IMR-90 (cell line): ENCODE measurements around the gene ADGRG1. TPM values are rescaled to one million over a fixed set of nuclear protein-coding genes. Genes with fewer than 3 reads are reported as not detected.

Experiments
- ATAC-seq: fragments of 200-7000 bp; cut with Tn5 transposase; 2 replicates; pipeline ENCODE4 v1.9.1; 2020; ENCODE audit warnings: low read depth, mild to moderate bottlenecking, moderate library complexity
- BruUV-seq: library from RNA; stranded (reverse); fragments of 400-500 nt; replicated peaks from 2 replicates; lab custom pipeline; 2021; lab: Mats Ljungman, UMichigan
- CTCF ChIA-PET: fragments of 300-600 bp; formaldehyde crosslinking; extraction: SDS; loops from one replicate; lab custom pipeline; 2021; ENCODE audit warnings: antibody characterized with exemption; lab: Yijun Ruan, JAX
- POLR2A ChIA-PET: fragments of 300-600 bp; sonication (Branson Sonifier 250); formaldehyde crosslinking; loops from one replicate; lab custom pipeline; 2022; ENCODE audit warnings: antibody characterized with exemption; ENCODE audit not compliant: unreplicated experiment; lab: Charles Lee
- DNase-seq: peaks from one replicate; pipeline ENCODE4 v3.0.0; 2013
- H2AFZ ChIP-seq: replicated peaks from 2 replicates; pipeline ENCODE3; 2013; ENCODE audit warnings: low read length, mild to moderate bottlenecking; ENCODE audit not compliant: poor library complexity
- H2AK5ac ChIP-seq: 2 replicates; pipeline ENCODE4 v1.6.1; 2013; ENCODE audit warnings: low read depth, low read length, inconsistent platforms
- H2AK9ac ChIP-seq: replicated peaks from 2 replicates; pipeline ENCODE3; 2013; ENCODE audit warnings: mild to moderate bottlenecking, low read depth, low read length, moderate library complexity; ENCODE audit not compliant: poor library complexity
- H2BK120ac ChIP-seq: 2 replicates; pipeline ENCODE4 v1.6.1; 2013; ENCODE audit warnings: low read depth, low read length, inconsistent platforms
- H2BK15ac ChIP-seq: 3 replicates; pipeline ENCODE4 v1.6.1; 2013; ENCODE audit warnings: low read depth, low read length, inconsistent platforms
- H2BK20ac ChIP-seq: 2 replicates; pipeline ENCODE4 v1.6.1; 2013; ENCODE audit warnings: low read depth, mild to moderate bottlenecking, inconsistent platforms, low read length, moderate library complexity
- H2BK5ac ChIP-seq: 2 replicates; pipeline ENCODE4 v1.6.1; 2013; ENCODE audit warnings: mild to moderate bottlenecking, low read depth, low read length, inconsistent platforms; ENCODE audit not compliant: poor library complexity, severe bottlenecking
- H3K14ac ChIP-seq: replicated peaks from 2 replicates; pipeline ENCODE4 v1.6.1; 2013; ENCODE audit warnings: low read depth, low read length, inconsistent platforms
- H3K18ac ChIP-seq: 2 replicates; pipeline ENCODE4 v1.6.1; 2013; ENCODE audit warnings: low read depth, low read length, control low read depth
- H3K23ac ChIP-seq: 2 replicates; pipeline ENCODE4 v1.6.1; 2013; ENCODE audit warnings: low read depth, low read length, inconsistent platforms
- H3K27ac ChIP-seq: 2 replicates; pipeline ENCODE4 v1.5.1; 2013; ENCODE audit warnings: mild to moderate bottlenecking, control low read depth, low read length; ENCODE audit not compliant: insufficient read depth
- H3K27me3 ChIP-seq: 2 replicates; pipeline ENCODE4 v1.6.1; 2013; ENCODE audit warnings: low read length; ENCODE audit not compliant: control insufficient read depth, insufficient read depth
- H3K36me3 ChIP-seq: 2 replicates; pipeline ENCODE4 v1.6.1; 2013; ENCODE audit warnings: low read length, mixed read lengths; ENCODE audit not compliant: control insufficient read depth, insufficient read depth
- H3K4ac ChIP-seq: 2 replicates; pipeline ENCODE4 v1.6.1; 2013; ENCODE audit warnings: low read depth, low read length, inconsistent platforms
- H3K4me1 ChIP-seq: 2 replicates; pipeline ENCODE4 v1.6.1; 2013; ENCODE audit warnings: low read length, mixed read lengths; ENCODE audit not compliant: control insufficient read depth, insufficient read depth
- H3K4me2 ChIP-seq: 2 replicates; pipeline ENCODE4 v1.6.1; 2013; ENCODE audit warnings: low read depth, mild to moderate bottlenecking, control low read depth, low read length, moderate library complexity
- H3K4me3 ChIP-seq: 2 replicates; pipeline ENCODE4 v1.5.1; 2013; ENCODE audit warnings: low read depth, mild to moderate bottlenecking, control low read depth, low read length, moderate library complexity; ENCODE audit not compliant: insufficient read depth
- H3K56ac ChIP-seq: 2 replicates; pipeline ENCODE4 v1.6.1; 2013; ENCODE audit warnings: low read length, inconsistent platforms; ENCODE audit not compliant: insufficient read depth; ENCODE audit errors: extremely low read depth
- H3K79me1 ChIP-seq, 2 experiments: 2 replicates each; pipeline ENCODE4 v1.6.1; 2013; ENCODE audit warnings: low read length in 2 of 2, inconsistent platforms in 1 of 2, low read depth in 1 of 2
- H3K9ac ChIP-seq: 2 replicates; pipeline ENCODE4 v1.6.1; 2013; ENCODE audit warnings: low read depth, low read length, control low read depth
- H3K9me1 ChIP-seq: 2 replicates; pipeline ENCODE4 v1.6.1; 2013; ENCODE audit warnings: low read length, inconsistent platforms; ENCODE audit not compliant: insufficient read depth
- H3K9me3 ChIP-seq: 2 replicates; pipeline ENCODE4 v1.6.1; 2013; ENCODE audit warnings: low read length; ENCODE audit not compliant: control insufficient read depth, insufficient read depth
- H4K20me1 ChIP-seq: 2 replicates; pipeline ENCODE4 v1.6.1; 2013; ENCODE audit warnings: low read length, inconsistent platforms; ENCODE audit not compliant: insufficient read depth
- H4K5ac ChIP-seq: 2 replicates; pipeline ENCODE4 v1.6.1; 2013; ENCODE audit warnings: mild to moderate bottlenecking, low read depth, low read length, control low read depth
- H4K8ac ChIP-seq, 2 experiments: 2 replicates each; pipeline ENCODE4 v1.6.1; 2013; ENCODE audit warnings: low read depth in 2 of 2, low read length in 2 of 2, control low read depth in 1 of 2, inconsistent platforms in 1 of 2
- H4K91ac ChIP-seq: 2 replicates; pipeline ENCODE4 v1.6.1; 2013; ENCODE audit warnings: low read depth, low read length, inconsistent platforms; ENCODE audit not compliant: insufficient read depth
- CEBPB ChIP-seq: IDR thresholded peaks from 2 replicates; pipeline ENCODE4 v1.6.1; 2012; ENCODE audit warnings: low read depth, low read length, improper control_type of control experiment
- CHD1 ChIP-seq: IDR thresholded peaks from 2 replicates; pipeline ENCODE4 v1.6.1; 2012; ENCODE audit warnings: low read depth, low read length, improper control_type of control experiment
- FOS ChIP-seq: fragments of 150-350 bp; IDR thresholded peaks from 2 replicates; pipeline ENCODE4 v1.6.1; 2016; ENCODE audit warnings: low read depth, low read length
- MXI1 ChIP-seq: IDR thresholded peaks from 2 replicates; pipeline ENCODE4 v1.6.1; 2012; ENCODE audit warnings: low read depth, mild to moderate bottlenecking, low read length, moderate library complexity, borderline replicate concordance
- RCOR1 ChIP-seq: IDR thresholded peaks from 2 replicates; pipeline ENCODE4 v1.6.1; 2012; ENCODE audit warnings: mild to moderate bottlenecking, low read length, improper control_type of control experiment; ENCODE audit not compliant: insufficient replicate concordance
- RFX5 ChIP-seq: IDR thresholded peaks from 2 replicates; pipeline ENCODE4 v1.8.0; 2012; ENCODE audit warnings: low read depth, mild to moderate bottlenecking, low read length, moderate library complexity
- SMC3 ChIP-seq: fragments of 150-350 bp; IDR thresholded peaks from 2 replicates; pipeline ENCODE4 v1.6.1; 2016; ENCODE audit warnings: low read depth, mild to moderate bottlenecking, antibody characterized with exemption, low read length, moderate library complexity
- WGBS, 2 experiments: methylation state at CpG; one replicate each; pipeline versions ENCODE4 v1.1.5 to v1.1.7; 2013; ENCODE audit warnings: missing lambda C conversion rate in 2 of 2; ENCODE audit not compliant: insufficient read length in 1 of 2; ENCODE audit errors: extremely low coverage in 2 of 2; 5-methylcytosine and 5-hydroxymethylcytosine counted together
- dilution Hi-C: fragments of 300-500 bp; cut with HindIII; formaldehyde crosslinking; loops from one replicate; pipeline ENCODE4 v1.14.3; 2018; ENCODE audit warnings: low sequenced_read_pairs; ENCODE audit not compliant: unreplicated experiment
- in situ Hi-C: fragments of 300-500 bp; cut with MboI; formaldehyde crosslinking; loops from 3 replicates; pipeline ENCODE4 v1.14.3; 2019; ENCODE audit warnings: low sequenced_read_pairs, inconsistent platforms, mixed read lengths
- intact Hi-C: fragments of 100-400 bp; cut with micrococcal nuclease; formaldehyde crosslinking; loops from 2 replicates; pipeline ENCODE4 v1.10.0; 2022
- polyA plus RNA-seq, 3 experiments: library from polyadenylated mRNA; depleted of rRNA; stranded (reverse); fragments of >200 nt; gene quantifications; 2 replicates each; pipeline ENCODE4 v1.2.3, GENCODE V29; 2012; ENCODE audit warnings: low replicate concordance in 1 of 3
- total RNA-seq: library from RNA; depleted of rRNA; stranded (reverse); fragments of >200 nt; gene quantifications from 2 replicates; pipeline ENCODE4 v1.2.3, GENCODE V29; 2012
- TF ChIP-seq, protein P1 (sequence below): fragments of 150-350 bp; IDR thresholded peaks from 2 replicates; pipeline ENCODE4 v1.6.1; 2017; ENCODE audit warnings: mild to moderate bottlenecking, antibody characterized with exemption, low read length, low read depth

ADGRG1 gene
- total and polyA plus RNA-seq, 2 of the 4 experiments (the other 2 are of a cell fraction), result 0.90 to 8.4 TPM

DNA sequence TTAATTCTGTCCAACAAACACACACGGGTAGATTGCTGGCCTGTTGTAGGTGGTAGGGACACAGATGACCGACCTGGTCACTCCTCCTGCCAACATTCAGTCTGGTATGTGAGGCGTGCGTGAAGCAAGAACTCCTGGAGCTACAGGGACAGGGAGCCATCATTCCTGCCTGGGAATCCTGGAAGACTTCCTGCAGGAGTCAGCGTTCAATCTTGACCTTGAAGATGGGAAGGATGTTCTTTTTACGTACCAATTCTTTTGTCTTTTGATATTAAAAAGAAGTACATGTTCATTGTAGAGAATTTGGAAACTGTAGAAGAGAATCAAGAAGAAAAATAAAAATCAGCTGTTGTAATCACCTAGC, 36.2 kb downstream of the ADGRG1 start:
- intact Hi-C loops, result no loop called here
- H2AK5ac ChIP-seq, result no peak overlapping the region
- in situ Hi-C loops, result no loop called here
- ATAC-seq (no peak), DNase-seq (no peak)
- BruUV-seq, result no TSS peak
- H2AFZ ChIP-seq, result no peak overlapping the region
- no peak overlapping the region for H3K4ac ChIP-seq
- no peak overlapping the region for H2AK9ac ChIP-seq
- no peak overlapping the region for H2BK15ac ChIP-seq
- H3K23ac ChIP-seq, result no peak overlapping the region
- H3K4me2 ChIP-seq, result no peak overlapping the region
- TF ChIP-seq FOS (no peak), SMC3 (no peak), RFX5 (no peak), CHD1 (no peak), CEBPB (no peak), MXI1 (no peak), RCOR1 (no peak)
- TF ChIP-seq, protein P1, sequence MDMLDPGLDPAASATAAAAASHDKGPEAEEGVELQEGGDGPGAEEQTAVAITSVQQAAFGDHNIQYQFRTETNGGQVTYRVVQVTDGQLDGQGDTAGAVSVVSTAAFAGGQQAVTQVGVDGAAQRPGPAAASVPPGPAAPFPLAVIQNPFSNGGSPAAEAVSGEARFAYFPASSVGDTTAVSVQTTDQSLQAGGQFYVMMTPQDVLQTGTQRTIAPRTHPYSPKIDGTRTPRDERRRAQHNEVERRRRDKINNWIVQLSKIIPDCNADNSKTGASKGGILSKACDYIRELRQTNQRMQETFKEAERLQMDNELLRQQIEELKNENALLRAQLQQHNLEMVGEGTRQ, result no peak
- H4K5ac ChIP-seq, result no peak overlapping the region
- no peaks in the 10 kb centered on the region for H4K20me1 ChIP-seq
- peaks cover 10% of the 10 kb centered on the region for H3K27me3 ChIP-seq
- no peaks in the 10 kb centered on the region for H3K79me1 ChIP-seq
- no peaks in the 10 kb centered on the region for H3K4me1 ChIP-seq
- H4K91ac ChIP-seq, result no peak overlapping the region
- no peak overlapping the region for H3K9ac ChIP-seq
- H3K36me3 ChIP-seq, result no peaks in the 10 kb centered on the region
- H2BK120ac ChIP-seq, result no peak overlapping the region
- H4K8ac ChIP-seq, result no peak overlapping the region
- no peak overlapping the region for H2BK20ac ChIP-seq
- CTCF ChIA-PET, result no interaction called here
- no peak overlapping the region for H2BK5ac ChIP-seq
- no peak overlapping the region for H3K14ac ChIP-seq
- no CpG with 5 or more reads among the region's 6 CpGs for WGBS, 2 experiments
- no peaks in the 10 kb centered on the region; the same call in 1 of the 2 replicates for H3K9me1 ChIP-seq
- no peak overlapping the region for H3K27ac ChIP-seq
- dilution Hi-C loops, result no loop called here
- no peaks in the 10 kb centered on the region for H3K9me3 ChIP-seq
- no peak overlapping the region for H3K56ac ChIP-seq
- H3K4me3 ChIP-seq, result no peak overlapping the region
- POLR2A ChIA-PET, result no interaction called here
- H3K18ac ChIP-seq, result no peak overlapping the region
